ENCODE measurements around the gene SOST.
"Not testable (repeated sequence)": the region's sequence is repeated elsewhere in the genome, so short reads cannot be mapped to it uniquely, and the experiment has no call there.

The SOST gene

DNA sequence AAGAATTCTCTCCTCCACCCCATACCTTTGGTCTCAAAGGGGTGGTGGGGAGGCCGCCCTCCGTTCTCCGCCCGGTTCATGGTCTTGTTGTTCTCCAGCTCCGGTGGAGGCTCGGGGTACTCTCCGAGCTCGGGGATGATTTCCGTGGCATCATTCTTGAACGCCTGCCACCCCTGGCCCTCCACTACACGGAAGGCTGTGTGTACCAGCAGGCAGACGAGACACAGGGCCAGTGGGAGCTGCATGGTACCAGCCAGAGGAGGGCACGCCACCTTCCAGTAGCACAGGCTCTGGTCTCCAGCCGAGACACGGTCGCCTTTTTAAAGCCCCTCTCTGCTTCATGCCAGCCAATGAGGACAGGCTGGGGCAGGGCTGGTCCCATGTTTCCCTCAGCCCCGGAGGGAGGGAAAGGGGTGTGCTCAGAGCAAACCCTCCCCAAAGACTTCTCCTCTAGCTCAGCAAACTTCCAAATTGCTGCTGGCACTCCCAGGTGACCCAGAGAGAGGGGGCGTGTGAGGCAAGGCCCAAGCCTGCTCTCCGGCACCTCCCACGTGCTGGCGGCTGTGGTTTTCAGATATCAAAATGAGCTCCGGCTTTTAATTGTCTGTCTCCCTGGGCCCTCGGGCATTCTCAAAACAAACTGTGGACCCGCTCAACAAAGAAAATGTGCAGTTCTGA, at the start of gene SOST:
Gene SOST, minus strand, starts transcription at position 295 of the 678 bp plus-strand sequence. Its CDS starts 50 bp downstream, at position 245.
- DNase-seq (ENCODE audit: low read depth), result no peak
- TF ChIP-seq, protein P1, sequence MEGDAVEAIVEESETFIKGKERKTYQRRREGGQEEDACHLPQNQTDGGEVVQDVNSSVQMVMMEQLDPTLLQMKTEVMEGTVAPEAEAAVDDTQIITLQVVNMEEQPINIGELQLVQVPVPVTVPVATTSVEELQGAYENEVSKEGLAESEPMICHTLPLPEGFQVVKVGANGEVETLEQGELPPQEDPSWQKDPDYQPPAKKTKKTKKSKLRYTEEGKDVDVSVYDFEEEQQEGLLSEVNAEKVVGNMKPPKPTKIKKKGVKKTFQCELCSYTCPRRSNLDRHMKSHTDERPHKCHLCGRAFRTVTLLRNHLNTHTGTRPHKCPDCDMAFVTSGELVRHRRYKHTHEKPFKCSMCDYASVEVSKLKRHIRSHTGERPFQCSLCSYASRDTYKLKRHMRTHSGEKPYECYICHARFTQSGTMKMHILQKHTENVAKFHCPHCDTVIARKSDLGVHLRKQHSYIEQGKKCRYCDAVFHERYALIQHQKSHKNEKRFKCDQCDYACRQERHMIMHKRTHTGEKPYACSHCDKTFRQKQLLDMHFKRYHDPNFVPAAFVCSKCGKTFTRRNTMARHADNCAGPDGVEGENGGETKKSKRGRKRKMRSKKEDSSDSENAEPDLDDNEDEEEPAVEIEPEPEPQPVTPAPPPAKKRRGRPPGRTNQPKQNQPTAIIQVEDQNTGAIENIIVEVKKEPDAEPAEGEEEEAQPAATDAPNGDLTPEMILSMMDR (IDR thresholded peaks at IDR 0.05; ENCODE audit: low read depth, low read length, missing control alignments), result no peak

DNA sequence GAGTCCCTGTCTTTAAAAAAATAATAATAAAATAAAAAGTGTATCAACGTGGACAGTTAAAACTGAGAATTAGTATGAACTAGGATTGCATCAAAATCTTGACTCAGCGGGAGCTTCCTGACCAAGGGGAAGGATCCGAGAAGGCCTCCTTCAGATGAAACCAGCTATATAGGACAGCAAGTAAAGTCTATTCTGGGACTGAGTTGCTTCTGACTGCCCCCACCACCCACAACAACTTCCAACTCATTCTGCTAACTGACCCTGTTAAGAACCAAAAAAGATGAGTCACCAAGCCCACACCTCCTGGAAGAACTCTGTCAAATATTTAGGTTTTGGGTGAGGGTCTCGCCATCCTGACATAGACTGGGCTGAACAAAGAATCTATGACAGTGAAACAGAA, 49.5 kb upstream of the SOST start:
- no peak for DNase-seq (ENCODE audit: low read depth)
- H3K4me3 ChIP-seq (ENCODE audit: low read depth, low read length), result no peak overlapping the region
- TF ChIP-seq, protein P1 (IDR thresholded peaks at IDR 0.05; ENCODE audit: low read depth, low read length, missing control alignments), result no peak

More for the DNA sequence above, at the start of gene SOST:
- H3K4me3 ChIP-seq (ENCODE audit: low read depth, low read length), result no peak within 1 kb of the TSS

DNA sequence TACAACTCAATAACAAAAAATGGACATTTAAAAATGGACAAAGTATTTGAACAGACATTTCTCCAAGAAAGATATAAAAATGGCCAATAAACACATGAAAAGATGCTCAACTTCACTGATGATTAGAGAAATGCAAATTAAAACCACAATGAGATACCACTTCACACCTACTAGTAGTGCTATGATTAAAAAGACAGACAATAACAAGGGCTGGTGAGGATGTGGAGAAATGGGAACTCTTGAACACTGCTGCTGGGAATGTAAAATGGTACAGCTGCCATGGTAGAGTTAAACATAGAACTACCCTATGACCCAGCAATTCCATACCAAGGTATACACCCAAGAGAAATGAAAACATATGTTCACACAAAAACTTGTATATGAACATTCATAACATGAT, 46.5 kb upstream of the SOST start:
- TF ChIP-seq, protein P1 (IDR thresholded peaks at IDR 0.05; ENCODE audit: low read depth, low read length, missing control alignments), result no peak
- H3K4me3 ChIP-seq (ENCODE audit: low read depth, low read length), result no peak overlapping the region
- no peak for DNase-seq (ENCODE audit: low read depth)

DNA sequence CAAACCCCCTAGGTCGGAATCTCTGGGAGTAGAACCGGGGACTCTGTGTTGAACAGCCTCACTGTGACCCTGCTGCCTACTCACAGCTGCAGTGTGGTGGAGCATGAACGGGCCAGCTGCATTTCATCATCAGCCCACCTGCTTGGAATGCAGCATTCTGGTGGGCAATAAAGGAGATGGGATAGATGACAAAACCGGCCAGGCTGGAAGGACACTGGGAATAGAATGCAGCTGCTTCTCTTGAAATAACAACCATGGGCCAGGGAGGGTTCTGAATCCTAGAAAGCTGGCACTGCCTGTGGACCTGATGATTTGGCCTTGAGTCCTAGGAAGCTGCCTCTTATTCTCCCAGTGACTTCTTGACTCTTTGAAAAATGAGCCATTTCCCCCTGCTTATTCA, 45.2 kb upstream of the SOST start:
- DNase-seq (ENCODE audit: low read depth), result no peak
- TF ChIP-seq, protein P1 (IDR thresholded peaks at IDR 0.05; ENCODE audit: low read depth, low read length, missing control alignments), result no peak
- H3K4me3 ChIP-seq (ENCODE audit: low read depth, low read length), result no peak overlapping the region

DNA sequence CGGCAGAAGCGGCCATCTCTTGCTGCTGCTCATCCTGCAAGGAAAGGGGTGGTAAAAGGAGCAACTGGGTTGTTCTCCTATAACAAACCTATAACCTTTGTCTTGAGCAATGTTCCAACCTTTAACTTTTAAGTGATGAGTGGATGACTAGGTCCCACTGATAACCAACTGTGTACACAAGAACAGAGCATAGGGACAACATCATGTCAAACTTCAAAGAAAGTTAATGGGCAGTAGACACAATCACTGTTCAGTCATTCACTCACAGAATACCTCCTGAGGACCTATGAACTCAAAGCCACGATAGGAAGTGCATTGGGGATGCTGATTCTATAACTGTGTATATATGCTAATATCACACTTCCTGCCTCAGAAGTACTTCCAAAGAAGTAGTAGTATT, 43.3 kb upstream of the SOST start:
- TF ChIP-seq, protein P1 (IDR thresholded peaks at IDR 0.05; ENCODE audit: low read depth, low read length, missing control alignments), result no peak
- no peak for DNase-seq (ENCODE audit: low read depth)
- no peak overlapping the region for H3K4me3 ChIP-seq (ENCODE audit: low read depth, low read length)

DNA sequence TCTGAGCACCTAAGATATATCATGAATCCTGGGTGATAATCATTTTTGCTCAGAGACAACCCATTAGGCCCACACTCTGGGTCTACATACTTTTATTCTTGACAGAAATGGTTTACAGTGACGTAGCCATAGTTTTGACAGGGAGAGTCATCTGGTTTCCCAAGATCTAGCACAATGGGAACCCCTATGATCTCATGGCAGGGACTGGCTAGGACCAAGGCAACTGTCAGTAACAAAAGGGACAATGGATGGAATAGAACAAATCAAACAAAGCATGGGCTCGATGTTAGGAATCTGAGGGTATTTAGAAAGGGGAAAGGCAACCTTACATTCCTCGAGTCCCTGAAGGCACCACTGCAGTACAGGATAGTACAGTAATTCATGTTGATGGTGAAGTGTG, 42.1 kb upstream of the SOST start:
- no peak for DNase-seq (ENCODE audit: low read depth)
- TF ChIP-seq, protein P1 (IDR thresholded peaks at IDR 0.05; ENCODE audit: low read depth, low read length, missing control alignments), result no peak
- no peak overlapping the region for H3K4me3 ChIP-seq (ENCODE audit: low read depth, low read length)

DNA sequence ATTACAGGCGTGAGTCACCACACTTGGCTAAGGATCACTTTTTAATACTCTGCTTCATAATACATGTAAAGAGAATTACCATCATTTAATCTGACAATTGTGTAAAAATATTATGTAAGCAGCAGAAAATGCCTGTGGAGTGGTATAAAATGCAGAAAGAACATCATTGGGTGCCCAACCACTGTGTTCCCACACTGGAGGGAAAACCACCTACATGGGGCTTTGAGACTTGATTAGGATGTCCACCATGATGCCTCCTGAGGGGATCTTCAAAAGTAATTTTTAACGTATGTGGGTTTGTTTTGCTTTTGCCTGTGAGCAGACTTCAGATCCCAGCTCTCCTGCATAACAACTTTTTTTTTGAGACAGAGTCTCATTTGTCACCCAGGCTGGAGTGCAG, 40.5 kb upstream of the SOST start:
- no peak overlapping the region for H3K4me3 ChIP-seq (ENCODE audit: low read depth, low read length)
- TF ChIP-seq, protein P1 (IDR thresholded peaks at IDR 0.05; ENCODE audit: low read depth, low read length, missing control alignments), result no peak
- no peak for DNase-seq (ENCODE audit: low read depth)

DNA sequence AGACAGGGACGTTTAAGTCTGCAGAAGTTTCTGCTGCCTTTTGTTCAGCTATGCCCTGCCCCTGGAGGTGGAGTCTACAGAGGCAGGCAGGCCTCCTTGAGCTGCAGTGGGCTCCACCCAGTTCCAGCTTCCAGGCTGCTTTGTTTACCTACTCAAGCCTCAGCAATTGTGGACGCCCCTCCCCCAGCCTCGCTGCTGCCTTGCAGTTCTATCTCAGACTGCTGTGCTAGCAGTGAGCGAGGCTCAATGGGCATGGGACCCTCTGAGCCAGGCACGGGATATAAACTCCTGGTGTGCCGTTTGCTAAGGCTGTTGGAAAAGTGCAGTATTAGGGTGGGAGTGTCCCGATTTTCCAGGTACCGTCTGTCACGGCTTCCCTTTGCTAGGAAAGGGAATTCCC, 39.4 kb upstream of the SOST start:
- DNase-seq (ENCODE audit: low read depth); H3K4me3 ChIP-seq (ENCODE audit: low read depth, low read length): not testable (repeated sequence)

DNA sequence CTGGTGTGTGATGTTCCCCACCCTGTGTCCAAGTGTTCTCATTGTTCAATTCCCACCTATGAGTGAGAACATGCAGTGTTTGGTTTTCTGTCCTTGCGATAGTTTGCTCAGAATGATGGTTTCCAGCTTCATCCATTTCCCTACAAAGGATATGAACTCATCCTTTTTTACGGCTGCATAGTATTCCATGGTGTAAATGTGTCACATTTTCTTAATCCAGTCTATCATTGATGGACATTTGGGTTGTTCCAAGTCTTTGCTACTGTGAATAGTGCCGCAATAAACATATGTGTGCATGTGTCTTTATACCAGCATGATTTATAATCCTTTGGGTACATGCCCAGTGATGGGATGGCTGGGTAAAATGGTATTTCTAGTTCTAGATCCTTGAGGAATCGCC, 34.1 kb upstream of the SOST start:
- H3K4me3 ChIP-seq (ENCODE audit: low read depth, low read length); DNase-seq (ENCODE audit: low read depth): not testable (repeated sequence)

Measured in GM12864 (cell line).